Measurements from ENCODE around the gene RNF130.

RNF130 gene

GRCh38 chr5:179930788-179931473 lies 140.6 kb downstream of the RNF130 start:
- no peaks in the 10 kb centered on the region for H3K27me3 ChIP-seq
- TF ChIP-seq CTCF (IDR thresholded peaks at IDR 0.05) = no peak
- intact Hi-C loops (cut with DNase I; ENCODE audit: low total_unique reads) = no loop called here
- H3K9me3 ChIP-seq = no peaks in the 10 kb centered on the region
- DNase-seq = no peak
- no peak overlapping the region for H3K4me3 ChIP-seq
- H3K36me3 ChIP-seq = no peaks in the 10 kb centered on the region
- H3K27ac ChIP-seq = no peak overlapping the region
- H3K4me1 ChIP-seq = no peaks in the 10 kb centered on the region

DNA sequence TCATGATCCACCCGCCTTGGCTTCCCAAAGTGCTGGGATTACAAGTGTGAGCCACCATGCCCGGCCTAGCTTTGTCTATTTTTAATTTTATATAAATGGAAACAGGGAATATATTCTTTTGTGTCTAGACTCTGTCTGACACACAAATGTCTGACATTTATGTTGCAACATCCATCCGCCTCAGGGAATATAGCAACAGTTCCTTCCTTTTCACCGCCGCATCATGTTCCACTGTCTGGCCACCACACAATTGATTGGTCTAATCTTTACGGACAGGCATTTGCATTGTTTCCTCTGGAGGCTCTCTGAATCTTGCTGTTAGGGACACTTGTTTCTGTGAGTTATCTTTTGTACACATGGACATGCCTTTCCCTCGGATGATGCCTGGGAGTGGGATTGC lies 143.7 kb downstream of the RNF130 start:
- DNase-seq = no peak
- Histone ChIP-seq H3K36me3 (no peaks in the 10 kb centered on the region), H3K27ac (no peak overlapping the region), H3K9me3 (no peaks in the 10 kb centered on the region), H3K27me3 (no peaks in the 10 kb centered on the region), H3K4me3 (no peak overlapping the region), H3K4me1 (no peaks in the 10 kb centered on the region)
- no peak for TF ChIP-seq CTCF (IDR thresholded peaks at IDR 0.05)
- intact Hi-C loops (cut with DNase I; ENCODE audit: low total_unique reads) = no loop called here

GRCh38 chr5:179926657-179927056 lies 144.9 kb downstream of the RNF130 start:
- no peaks in the 10 kb centered on the region for H3K27me3 ChIP-seq
- DNase-seq = no peak
- no peaks in the 10 kb centered on the region for H3K36me3 ChIP-seq
- H3K27ac ChIP-seq = no peak overlapping the region
- intact Hi-C loops (cut with DNase I; ENCODE audit: low total_unique reads) = no loop called here
- no peaks in the 10 kb centered on the region for H3K4me1 ChIP-seq
- H3K9me3 ChIP-seq = no peaks in the 10 kb centered on the region
- no peak overlapping the region for H3K4me3 ChIP-seq
- TF ChIP-seq CTCF (IDR thresholded peaks at IDR 0.05) = no peak

DNA sequence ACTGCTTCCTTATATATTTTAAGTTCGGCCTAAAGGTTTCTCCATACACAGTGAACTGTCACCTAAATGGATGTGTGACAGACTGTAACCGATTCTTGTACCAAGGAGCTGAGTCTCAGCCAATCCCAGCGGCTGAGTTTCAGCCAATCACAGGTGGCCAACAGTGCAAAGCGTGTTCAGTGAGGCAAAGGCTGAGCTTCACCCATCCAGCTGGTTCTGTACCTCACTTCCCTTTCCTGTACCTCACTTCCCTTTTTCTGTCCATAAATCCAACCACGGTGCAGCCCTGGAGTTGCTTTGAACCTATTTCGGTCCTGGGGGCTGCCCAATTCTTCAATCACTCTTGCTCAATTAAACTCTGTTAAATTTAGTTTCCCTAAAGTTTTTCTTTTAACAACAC lies 148.1 kb downstream of the RNF130 start:
- intact Hi-C loops (cut with DNase I; ENCODE audit: low total_unique reads) = no loop called here
- no peak overlapping the region for H3K27ac ChIP-seq
- no peak for TF ChIP-seq CTCF (IDR thresholded peaks at IDR 0.05)
- H3K4me3 ChIP-seq = no peak overlapping the region
- no peaks in the 10 kb centered on the region for H3K9me3 ChIP-seq
- no peak for DNase-seq
- H3K4me1 ChIP-seq = no peaks in the 10 kb centered on the region
- no peaks in the 10 kb centered on the region for H3K27me3 ChIP-seq
- no peaks in the 10 kb centered on the region for H3K36me3 ChIP-seq

- no peak overlapping the region for H3K27ac ChIP-seq
- no peaks in the 10 kb centered on the region for H3K9me3 ChIP-seq
- no peak for DNase-seq
- no peak overlapping the region for H3K4me3 ChIP-seq
- intact Hi-C loops (cut with DNase I; ENCODE audit: low total_unique reads) = no loop called here
- no peak for TF ChIP-seq CTCF (IDR thresholded peaks at IDR 0.05)
- H3K4me1 ChIP-seq = no peaks in the 10 kb centered on the region
- no peaks in the 10 kb centered on the region for H3K27me3 ChIP-seq
- no peaks in the 10 kb centered on the region for H3K36me3 ChIP-seq
These were observed 151.4 kb downstream of the RNF130 start for GRCh38 chr5:179920175-179920574.

All from tibial artery (tissue), 4 donors.